Heart right ventricle (tissue), 16 donors: ENCODE results near the gene TUT7. TPM values are rescaled to one million over a fixed set of nuclear protein-coding genes. Genes with fewer than 3 reads are reported as not detected.
A peak's percentile ranks its signal among the peaks of the same experiment; 100 is the strongest.

Experiments
- ATAC-seq, 8 donors: fragments of 200-7000 bp; cut with Tn5 transposase; one replicate each; pipeline ENCODE4 v1.9.1; 2020; ENCODE audit warnings: mild to moderate bottlenecking in 8 of 8, moderate library complexity in 8 of 8, moderate number of reproducible peaks in 1 of 8
- DNase-seq, 2 donors: peaks; one replicate each; pipeline ENCODE4 v3.0.0-alpha.2; 2020
- H3K27ac ChIP-seq, 10 donors: fragments of 200-600 bp; sonication (generic) in 2 of 10; one replicate each; pipeline versions ENCODE4 v1.5.0 to v1.8.0; 2020 to 2022; ENCODE audit warnings: mild to moderate bottlenecking in 3 of 10
- H3K27me3 ChIP-seq, 7 donors: fragments of 200-600 bp; one replicate each; pipeline ENCODE4 v1.8.0; 2021 to 2022; ENCODE audit warnings: mild to moderate bottlenecking in 2 of 7
- H3K36me3 ChIP-seq, 9 donors: fragments of 200-600 bp; sonication (generic) in 1 of 9; one replicate each; pipeline versions ENCODE4 v1.5.0 to v1.8.0; 2020 to 2022; ENCODE audit warnings: mild to moderate bottlenecking in 2 of 9
- H3K4me1 ChIP-seq, 9 donors: fragments of 200-600 bp; sonication (generic) in 1 of 9; one replicate each; pipeline versions ENCODE4 v1.5.0 to v1.8.0; 2020 to 2022; ENCODE audit warnings: mild to moderate bottlenecking in 4 of 9
- H3K4me3 ChIP-seq, 10 donors: fragments of 200-600 bp; sonication (generic) in 2 of 10; one replicate each; pipeline versions ENCODE4 v1.5.0 to v1.8.0; 2020 to 2022; ENCODE audit warnings: mild to moderate bottlenecking in 7 of 10, moderate library complexity in 2 of 10
- H3K9me3 ChIP-seq, 11 donors: fragments of 200-600 bp in 10 of 11; sonication (generic) in 2 of 11; one replicate each; pipeline versions ENCODE4 v1.5.0 to v1.8.0; 2013 to 2022; ENCODE audit warnings: mild to moderate bottlenecking in 2 of 11, control low read depth in 1 of 11, moderate library complexity in 1 of 11
- WGBS, 2 donors: extraction: QIAGEN DNeasy Blood & Tissue Kit; methylation state at CpG; one replicate each; pipeline ENCODE4 v1.1.7; 2013; ENCODE audit warnings: inconsistent platforms in 1 of 2; 5-methylcytosine and 5-hydroxymethylcytosine counted together
- intact Hi-C, 10 donors: fragments of 100-400 bp; cut with DNase I; formaldehyde crosslinking; loops; one replicate each; pipeline versions ENCODE4 v1.11.1 to v1.14.2; 2022
- polyA plus RNA-seq, 2 donors: library from polyadenylated mRNA; stranded (reverse); fragments of 200-250 nt; gene quantifications; one replicate each; pipeline ENCODE4 v1.2.3, GENCODE V29; 2013
- total RNA-seq, 10 donors: library from RNA; stranded (reverse); fragmentation: NEBNext Ultra II Directional in 3 of 10; extraction: Animal tissue kit (Norgen Biotek cat#: 25700) in 3 of 10; gene quantifications; one replicate each; pipeline versions ENCODE4 v1.2.1 to v1.2.4, GENCODE V29; 2021 to 2023
- TF ChIP-seq, protein P1 (sequence below), 9 donors: fragments of 200-600 bp; sonication (generic) in 2 of 9; IDR thresholded peaks; one replicate each; pipeline versions ENCODE4 v1.5.0 to v1.8.0; 2021 to 2022; ENCODE audit warnings: antibody characterized with exemption in 9 of 9, mild to moderate bottlenecking in 5 of 9, moderate library complexity in 1 of 9
- donor health status: Arrhythmogenic right ventricular cardiomyopathy.
- donor health status: ischemic (EF 13 %, LVEDD 7.1; RV severe dilation, severe dysfunction).
- donor health status: healthy with polysubstance abuse.
- donor health status: DM: no; HTN: yes; CAD: no.
- donor health status: DM: no; HTN: no; CAD: no.
- donor health status: ischemic (EF 25% LVEDD 6.9; RV normal size, moderate dysfunction).
- donor health status: ischemic (EF 25% LVEDD 5.7; RV mildly dilated, moderate dysfunction).
- donor health status: healthy.
- donor health status: DM: yes; HTN: yes; CAD: no.
- donor health status: Ischemic cardiomyopathy.
- donor health status: ischemic (EF 35%, LVEDD 5.7; RV mildly dilated, moderate dysfunction).
- donor health status: nonischemic (EF 11% LVEDD 7.7; RV severe dilation, severe dysfunction).
- donor health status: DM: yes; HTN: yes; CAD: no.
- donor health status: PGD.
- donor health status: ischemic (EF 29% LVEDD 5.4; RV normal size, mild dysfunction).
- donor health status: nonischemic (EF 23%, LVEDD 6.1; RV moderate dilation, normal function).

Gene TUT7
- total and polyA plus RNA-seq, 12 donors, result 6.0 to 16.7 (median 14.2) TPM

- Histone ChIP-seq H3K36me3 (peaks cover 0 to 65% (median 0%) of the 10 kb centered on the region in 9 donors), H3K9me3 (no peaks in the 10 kb centered on the region), H3K27me3 (no peaks in the 10 kb centered on the region), H3K27ac (no peak overlapping the region), H3K4me3 (no peak overlapping the region), H3K4me1 (peaks cover 0 to 11% (median 4%) of the 10 kb centered on the region in 9 donors)
- WGBS, 2 donors, result 64 to 74% methylated on average over 7 of the region's 7 CpGs
- TF ChIP-seq, protein P1, sequence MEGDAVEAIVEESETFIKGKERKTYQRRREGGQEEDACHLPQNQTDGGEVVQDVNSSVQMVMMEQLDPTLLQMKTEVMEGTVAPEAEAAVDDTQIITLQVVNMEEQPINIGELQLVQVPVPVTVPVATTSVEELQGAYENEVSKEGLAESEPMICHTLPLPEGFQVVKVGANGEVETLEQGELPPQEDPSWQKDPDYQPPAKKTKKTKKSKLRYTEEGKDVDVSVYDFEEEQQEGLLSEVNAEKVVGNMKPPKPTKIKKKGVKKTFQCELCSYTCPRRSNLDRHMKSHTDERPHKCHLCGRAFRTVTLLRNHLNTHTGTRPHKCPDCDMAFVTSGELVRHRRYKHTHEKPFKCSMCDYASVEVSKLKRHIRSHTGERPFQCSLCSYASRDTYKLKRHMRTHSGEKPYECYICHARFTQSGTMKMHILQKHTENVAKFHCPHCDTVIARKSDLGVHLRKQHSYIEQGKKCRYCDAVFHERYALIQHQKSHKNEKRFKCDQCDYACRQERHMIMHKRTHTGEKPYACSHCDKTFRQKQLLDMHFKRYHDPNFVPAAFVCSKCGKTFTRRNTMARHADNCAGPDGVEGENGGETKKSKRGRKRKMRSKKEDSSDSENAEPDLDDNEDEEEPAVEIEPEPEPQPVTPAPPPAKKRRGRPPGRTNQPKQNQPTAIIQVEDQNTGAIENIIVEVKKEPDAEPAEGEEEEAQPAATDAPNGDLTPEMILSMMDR (IDR thresholded peaks at IDR 0.05), result peak in 3 of 9 donors; percentile 11 to 25 (median 14)
- ATAC-seq (no peak), DNase-seq (no peak)
- intact Hi-C loops, result no loop called here
Observed at GRCh38 chr9:86287013-86287412, 67.2 kb downstream of the TUT7 start.

DNA sequence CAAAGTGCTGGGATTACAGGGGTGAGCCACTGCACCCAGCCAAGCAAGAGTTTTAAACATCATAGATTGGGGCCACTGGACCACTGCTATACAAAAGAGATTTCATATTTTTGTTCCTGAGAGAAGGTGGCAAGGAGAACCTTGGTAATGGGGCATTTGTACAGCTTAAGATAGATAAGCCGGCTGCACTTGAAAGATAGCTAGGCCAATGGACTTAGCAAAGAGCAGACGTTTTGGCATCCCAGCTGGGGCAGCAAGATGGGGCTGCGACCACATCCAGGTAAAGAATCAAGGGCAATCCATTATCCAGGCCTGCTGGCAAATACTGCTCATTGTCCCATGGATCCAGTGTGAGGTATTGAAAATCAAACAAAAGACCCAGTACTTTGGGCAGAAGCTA is 67.9 kb downstream of the TUT7 start:
- H3K36me3 ChIP-seq, result peaks cover 0 to 57% (median 0%) of the 10 kb centered on the region in 9 donors
- intact Hi-C loops, result no loop called here
- TF ChIP-seq, protein P1 (IDR thresholded peaks at IDR 0.05), result no peak
- H3K9me3 ChIP-seq, result no peaks in the 10 kb centered on the region
- WGBS, 2 donors, result 49 to 69% methylated on average over 3 of the region's 3 CpGs
- H3K4me1 ChIP-seq, result peaks cover 0 to 15% (median 6%) of the 10 kb centered on the region in 9 donors
- ATAC-seq (no peak), DNase-seq (no peak)
- H3K27ac ChIP-seq, result no peak overlapping the region
- no peaks in the 10 kb centered on the region for H3K27me3 ChIP-seq
- no peak overlapping the region for H3K4me3 ChIP-seq

DNA sequence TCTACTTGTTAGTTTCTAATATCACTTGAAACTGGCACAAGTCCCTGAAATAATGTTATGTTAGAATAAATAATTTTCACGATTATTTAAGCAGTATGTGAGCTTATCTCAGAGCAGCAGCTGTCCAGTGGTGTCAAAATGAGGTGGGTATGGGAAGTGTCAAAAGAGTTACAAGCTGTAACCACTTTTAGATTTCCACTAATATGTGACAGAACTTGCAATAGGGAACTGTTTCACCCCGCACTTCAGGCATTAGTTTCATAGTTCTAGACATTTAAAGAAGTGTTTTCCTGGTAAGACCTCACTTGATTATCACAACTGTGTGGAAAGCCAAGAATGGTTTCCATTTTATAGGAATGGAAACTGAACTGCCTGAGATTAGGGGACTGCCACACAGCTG is 68.9 kb downstream of the TUT7 start:
- intact Hi-C loops, result no loop called here
- WGBS, 2 donors, result 55 to 68% methylated on average over 2 of the region's 2 CpGs

DNA sequence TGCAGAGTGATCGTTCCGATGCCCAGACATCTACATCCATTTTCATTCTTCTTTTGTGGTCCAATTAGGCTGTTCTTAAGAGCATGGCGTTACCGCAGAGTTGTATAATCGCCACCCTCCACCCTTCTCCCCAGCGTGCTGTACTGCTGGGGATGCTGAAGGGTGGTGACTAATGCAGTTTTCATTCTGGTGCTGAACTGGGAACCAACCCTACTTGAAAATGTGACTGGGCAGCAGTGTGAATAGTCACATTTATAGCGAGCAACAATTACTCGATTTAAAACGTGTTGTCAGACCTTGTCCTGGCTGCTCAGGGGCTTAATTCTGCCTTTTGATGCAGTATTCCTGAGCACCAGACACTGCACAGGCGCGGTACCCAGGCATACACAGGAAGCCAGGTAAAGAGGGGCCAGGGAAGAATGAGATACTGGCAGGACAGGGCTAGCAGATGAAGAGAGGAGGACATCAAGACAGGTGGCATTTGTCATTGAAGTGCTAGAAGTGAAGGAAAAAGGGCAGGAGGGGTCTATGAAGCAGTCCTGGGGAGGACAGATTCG is 71.2 kb downstream of the TUT7 start:
- intact Hi-C loops, result loop anchor here in 3 of 10 donors (5.0 kb wide), 2 partner anchors 69 to 81 kb away; partner anchors contain the start of gene TUT7 (in 2 of the 3)
- DNase-seq, result no peak
- peaks cover 6 to 41% (median 32%) of the 10 kb centered on the region in 9 donors for H3K4me1 ChIP-seq
- 15 to 18% methylated on average over 12 of the region's 12 CpGs for WGBS, 2 donors
- H3K36me3 ChIP-seq, result peaks cover 0 to 33% (median 0%) of the 10 kb centered on the region in 9 donors
- ATAC-seq, result peak; percentile 3 to 51 (median 35)
- peak overlapping the region in 9 of 10 donors; percentile 89 to 99 (median 97) for H3K27ac ChIP-seq
- no peaks in the 10 kb centered on the region for H3K27me3 ChIP-seq
- TF ChIP-seq, protein P1 (IDR thresholded peaks at IDR 0.05), result no peak
- H3K9me3 ChIP-seq, result no peaks in the 10 kb centered on the region
- H3K4me3 ChIP-seq, result peak overlapping the region; percentile 60 to 96 (median 82)

More for the DNA sequence above, 68.9 kb downstream of the TUT7 start:
- Histone ChIP-seq H3K27ac (no peak overlapping the region), H3K27me3 (no peaks in the 10 kb centered on the region), H3K36me3 (peaks cover 0 to 47% (median 0%) of the 10 kb centered on the region in 9 donors), H3K9me3 (no peaks in the 10 kb centered on the region), H3K4me3 (no peak overlapping the region), H3K4me1 (peaks cover 0 to 26% (median 16%) of the 10 kb centered on the region in 9 donors)
- ATAC-seq (no peak), DNase-seq (no peak)
- TF ChIP-seq, protein P1 (IDR thresholded peaks at IDR 0.05), result no peak
